HG03575 (cell line): ENCODE results near the gene PTK6.
"Not testable (repeated sequence)": the region's sequence is repeated elsewhere in the genome, so short reads cannot be mapped to it uniquely, and the experiment has no call there.

Experiments used
- ATAC-seq: cut with Tn5 transposase; IDR thresholded peaks from one replicate; pipeline ENCODE4 v1.9.1; 2021; ENCODE audit not compliant: unreplicated experiment, insufficient number of reproducible peaks, low FRiP score; ENCODE audit errors: extremely low read depth

The PTK6 gene

GRCh38 chr20:63488315-63489251 lies 48.6 kb downstream of the PTK6 start:
- no peak for ATAC-seq

GRCh38 chr20:63487781-63488241 lies 49.4 kb downstream of the PTK6 start:
- ATAC-seq, result no peak

- ATAC-seq, result no peak
Measured at GRCh38 chr20:63487116-63487764, 49.9 kb downstream of the PTK6 start.

GRCh38 chr20:63486300-63486855 lies 50.8 kb downstream of the PTK6 start:
- ATAC-seq, result no peak

GRCh38 chr20:63484651-63485403 lies 52.3 kb downstream of the PTK6 start:
- no peak for ATAC-seq

- ATAC-seq, result no peak
Measured at GRCh38 chr20:63484236-63484635, 52.9 kb downstream of the PTK6 start.

- ATAC-seq, result no peak
Measured at GRCh38 chr20:63483834-63484233, 53.3 kb downstream of the PTK6 start.

- ATAC-seq, result no peak
Measured at GRCh38 chr20:63482021-63482587, 55.1 kb downstream of the PTK6 start.

GRCh38 chr20:63481503-63481902 lies 55.7 kb downstream of the PTK6 start:
- no peak for ATAC-seq

- ATAC-seq, result not testable (repeated sequence)
Measured at GRCh38 chr20:63479695-63480419, 57.3 kb downstream of the PTK6 start.

- ATAC-seq, result no peak
Measured at GRCh38 chr20:63478346-63479302, 58.6 kb downstream of the PTK6 start.
